Measurements from ENCODE around the gene S100A4.

DNA sequence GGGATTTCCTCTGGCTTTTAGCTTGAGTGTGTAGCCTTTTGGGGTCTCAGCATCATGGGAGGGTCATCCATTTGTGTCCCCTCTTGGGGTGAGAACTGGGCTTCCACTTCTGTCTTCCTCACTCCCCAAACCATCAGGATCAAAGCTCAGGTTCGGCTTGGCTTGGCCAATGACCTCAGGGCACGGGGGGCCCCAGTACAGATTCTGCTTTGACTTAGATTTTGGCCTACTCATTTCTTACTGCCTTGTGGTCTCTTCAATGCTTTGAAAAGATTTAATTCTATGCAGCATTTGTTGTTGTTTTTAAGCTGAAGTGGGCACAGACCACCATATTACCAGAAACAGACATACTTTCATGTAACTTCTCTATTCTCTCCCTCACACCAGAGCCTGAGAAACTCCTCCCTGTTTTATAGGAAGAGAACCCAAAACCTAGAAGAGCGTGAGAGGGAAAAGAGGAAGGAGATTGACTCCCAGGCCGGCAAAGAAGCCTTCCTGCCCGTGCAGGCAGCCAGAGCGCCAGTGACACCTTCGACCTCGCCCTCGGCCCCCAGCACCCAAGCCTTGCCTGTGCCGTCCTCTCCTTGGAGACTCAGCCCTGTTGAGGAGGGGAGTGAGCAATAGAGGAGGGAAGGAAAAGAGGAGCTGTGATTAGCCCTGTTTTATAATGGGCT is 5.4 kb upstream of the S100A4 start:
- TF ChIP-seq TAF1 (IDR thresholded peaks at IDR 0.05; ENCODE audit: borderline replicate concordance, insufficient read depth, low read length) (no peak), SIN3A (IDR thresholded peaks at IDR 0.05; ENCODE audit: borderline replicate concordance, insufficient read depth, low read length) (no peak), POLR2AphosphoS5 (IDR thresholded peaks at IDR 0.05; ENCODE audit: low read depth, low read length) (no peak), FOXP2 (optimal IDR thresholded peaks at IDR 0.05; ENCODE audit: borderline replicate concordance, extremely low read depth, extremely low read length, insufficient read depth) (no peak)
- TF ChIP-seq, protein P1, sequence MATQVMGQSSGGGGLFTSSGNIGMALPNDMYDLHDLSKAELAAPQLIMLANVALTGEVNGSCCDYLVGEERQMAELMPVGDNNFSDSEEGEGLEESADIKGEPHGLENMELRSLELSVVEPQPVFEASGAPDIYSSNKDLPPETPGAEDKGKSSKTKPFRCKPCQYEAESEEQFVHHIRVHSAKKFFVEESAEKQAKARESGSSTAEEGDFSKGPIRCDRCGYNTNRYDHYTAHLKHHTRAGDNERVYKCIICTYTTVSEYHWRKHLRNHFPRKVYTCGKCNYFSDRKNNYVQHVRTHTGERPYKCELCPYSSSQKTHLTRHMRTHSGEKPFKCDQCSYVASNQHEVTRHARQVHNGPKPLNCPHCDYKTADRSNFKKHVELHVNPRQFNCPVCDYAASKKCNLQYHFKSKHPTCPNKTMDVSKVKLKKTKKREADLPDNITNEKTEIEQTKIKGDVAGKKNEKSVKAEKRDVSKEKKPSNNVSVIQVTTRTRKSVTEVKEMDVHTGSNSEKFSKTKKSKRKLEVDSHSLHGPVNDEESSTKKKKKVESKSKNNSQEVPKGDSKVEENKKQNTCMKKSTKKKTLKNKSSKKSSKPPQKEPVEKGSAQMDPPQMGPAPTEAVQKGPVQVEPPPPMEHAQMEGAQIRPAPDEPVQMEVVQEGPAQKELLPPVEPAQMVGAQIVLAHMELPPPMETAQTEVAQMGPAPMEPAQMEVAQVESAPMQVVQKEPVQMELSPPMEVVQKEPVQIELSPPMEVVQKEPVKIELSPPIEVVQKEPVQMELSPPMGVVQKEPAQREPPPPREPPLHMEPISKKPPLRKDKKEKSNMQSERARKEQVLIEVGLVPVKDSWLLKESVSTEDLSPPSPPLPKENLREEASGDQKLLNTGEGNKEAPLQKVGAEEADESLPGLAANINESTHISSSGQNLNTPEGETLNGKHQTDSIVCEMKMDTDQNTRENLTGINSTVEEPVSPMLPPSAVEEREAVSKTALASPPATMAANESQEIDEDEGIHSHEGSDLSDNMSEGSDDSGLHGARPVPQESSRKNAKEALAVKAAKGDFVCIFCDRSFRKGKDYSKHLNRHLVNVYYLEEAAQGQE (IDR thresholded peaks at IDR 0.05; ENCODE audit: insufficient read depth in 1 of 2, low read depth in 2 of 2, low read length in 2 of 2) = no peak
